ENCODE measurements around the gene RTP3.

GRCh38 chr3:46456118-46456517 lies 41.7 kb upstream of the RTP3 start:
- TF ChIP-seq, protein P1, sequence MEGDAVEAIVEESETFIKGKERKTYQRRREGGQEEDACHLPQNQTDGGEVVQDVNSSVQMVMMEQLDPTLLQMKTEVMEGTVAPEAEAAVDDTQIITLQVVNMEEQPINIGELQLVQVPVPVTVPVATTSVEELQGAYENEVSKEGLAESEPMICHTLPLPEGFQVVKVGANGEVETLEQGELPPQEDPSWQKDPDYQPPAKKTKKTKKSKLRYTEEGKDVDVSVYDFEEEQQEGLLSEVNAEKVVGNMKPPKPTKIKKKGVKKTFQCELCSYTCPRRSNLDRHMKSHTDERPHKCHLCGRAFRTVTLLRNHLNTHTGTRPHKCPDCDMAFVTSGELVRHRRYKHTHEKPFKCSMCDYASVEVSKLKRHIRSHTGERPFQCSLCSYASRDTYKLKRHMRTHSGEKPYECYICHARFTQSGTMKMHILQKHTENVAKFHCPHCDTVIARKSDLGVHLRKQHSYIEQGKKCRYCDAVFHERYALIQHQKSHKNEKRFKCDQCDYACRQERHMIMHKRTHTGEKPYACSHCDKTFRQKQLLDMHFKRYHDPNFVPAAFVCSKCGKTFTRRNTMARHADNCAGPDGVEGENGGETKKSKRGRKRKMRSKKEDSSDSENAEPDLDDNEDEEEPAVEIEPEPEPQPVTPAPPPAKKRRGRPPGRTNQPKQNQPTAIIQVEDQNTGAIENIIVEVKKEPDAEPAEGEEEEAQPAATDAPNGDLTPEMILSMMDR (conservative IDR thresholded peaks at IDR 0.05; ENCODE audit: low read depth, low read length): no peak
- TF ChIP-seq POLR2A (IDR thresholded peaks at IDR 0.05; ENCODE audit: low read depth, low read length) (no peak), MAZ (IDR thresholded peaks at IDR 0.05; ENCODE audit: borderline replicate concordance, low read depth, low read length) (no peak), BHLHE40 (IDR thresholded peaks at IDR 0.05; ENCODE audit: low read depth, low read length) (no peak), RAD21 (IDR thresholded peaks at IDR 0.05; ENCODE audit: low read length) (no peak)
- TF ChIP-seq, protein P2, sequence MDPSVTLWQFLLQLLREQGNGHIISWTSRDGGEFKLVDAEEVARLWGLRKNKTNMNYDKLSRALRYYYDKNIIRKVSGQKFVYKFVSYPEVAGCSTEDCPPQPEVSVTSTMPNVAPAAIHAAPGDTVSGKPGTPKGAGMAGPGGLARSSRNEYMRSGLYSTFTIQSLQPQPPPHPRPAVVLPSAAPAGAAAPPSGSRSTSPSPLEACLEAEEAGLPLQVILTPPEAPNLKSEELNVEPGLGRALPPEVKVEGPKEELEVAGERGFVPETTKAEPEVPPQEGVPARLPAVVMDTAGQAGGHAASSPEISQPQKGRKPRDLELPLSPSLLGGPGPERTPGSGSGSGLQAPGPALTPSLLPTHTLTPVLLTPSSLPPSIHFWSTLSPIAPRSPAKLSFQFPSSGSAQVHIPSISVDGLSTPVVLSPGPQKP (IDR thresholded peaks at IDR 0.05; ENCODE audit: borderline replicate concordance, low read depth, low read length): no peak

Data from IMR-90 (cell line).